ENCODE results near the gene KISS1. TPM values are rescaled to one million over a fixed set of nuclear protein-coding genes. Genes with fewer than 3 reads are reported as not detected.
A peak's percentile ranks its signal among the peaks of the same experiment; 100 is the strongest.

Gene KISS1
- total RNA-seq, 3 donors from 2014 or later = 1.3 TPM; not detected in 2

DNA sequence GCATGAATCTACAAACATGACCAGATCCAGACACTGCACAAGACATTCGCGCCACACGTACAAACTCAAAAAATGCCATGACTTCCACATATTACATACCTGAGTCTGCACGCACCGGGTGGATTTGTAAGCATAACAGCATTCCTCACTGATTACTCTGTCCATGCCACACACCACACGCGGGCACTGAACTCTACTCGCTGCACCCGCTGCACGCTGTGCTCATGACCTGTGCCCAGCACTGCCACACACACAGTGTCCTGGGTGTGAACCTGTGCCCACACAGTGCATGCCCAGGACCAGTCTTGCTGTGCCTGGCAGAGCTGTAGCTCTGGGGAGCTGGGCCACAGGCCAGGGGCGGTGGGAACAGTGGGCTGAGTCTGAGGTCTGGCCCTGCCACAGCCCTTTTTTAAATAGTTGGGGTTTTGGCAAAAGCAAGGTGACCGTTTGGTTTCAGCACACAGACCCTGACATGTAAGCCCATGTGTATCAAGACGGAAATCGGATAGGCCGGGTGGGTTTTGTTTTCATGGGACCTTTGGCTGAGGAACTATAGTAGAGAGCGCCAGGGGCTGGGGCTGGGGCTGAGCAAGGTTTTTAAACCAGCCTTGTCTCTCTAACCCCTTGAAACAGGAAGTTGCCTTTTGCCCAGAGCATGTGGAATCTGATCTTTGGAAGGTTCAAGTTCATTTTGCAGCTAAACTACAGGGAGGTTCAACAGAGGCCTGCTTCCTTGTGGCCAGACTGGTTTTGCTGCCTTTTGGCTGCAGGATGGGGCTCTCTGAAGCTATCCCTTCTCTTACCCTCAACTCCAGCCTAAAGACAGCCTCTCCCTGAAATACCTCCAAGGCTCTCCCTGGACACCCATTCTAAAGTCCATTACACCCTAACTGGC lies 29.8 kb upstream of the KISS1 start:
- ATAC-seq (peak; percentile 82), DNase-seq (peak in 2 of 3 donors; percentile 64 to 69)
- no peak for TF ChIP-seq CTCF (IDR thresholded peaks at IDR 0.05)
- H3K4me1 ChIP-seq (ENCODE audit: low read depth) = peaks cover 9% of the 10 kb centered on the region
- no peaks in the 10 kb centered on the region for H3K9me3 ChIP-seq
- peaks cover 2% of the 10 kb centered on the region for H3K36me3 ChIP-seq (ENCODE audit: low read depth)
- H3K4me3 ChIP-seq = no peak overlapping the region
- intact Hi-C loops (cut with DNase I, micrococcal nuclease) = no loop called here

- DNase-seq = no peak
- intact Hi-C loops (cut with DNase I, micrococcal nuclease) = no loop called here
Measured at GRCh38 chr1:204224655-204225054, 28.4 kb upstream of the KISS1 start.

GRCh38 chr1:204223129-204223860 lies 27.0 kb upstream of the KISS1 start:
- Histone ChIP-seq H3K4me3 (no peak overlapping the region), H3K4me1 (ENCODE audit: low read depth) (peaks cover 9% of the 10 kb centered on the region), H3K9me3 (no peaks in the 10 kb centered on the region), H3K36me3 (ENCODE audit: low read depth) (no peaks in the 10 kb centered on the region)
- intact Hi-C loops (cut with DNase I, micrococcal nuclease) = no loop called here
- TF ChIP-seq CTCF (IDR thresholded peaks at IDR 0.05) = no peak
- ATAC-seq (no peak), DNase-seq (no peak)

More at GRCh38 chr1:204224655-204225054, 28.4 kb upstream of the KISS1 start:
- Histone ChIP-seq H3K36me3 (ENCODE audit: low read depth) (no peaks in the 10 kb centered on the region), H3K4me1 (ENCODE audit: low read depth) (peaks cover 9% of the 10 kb centered on the region), H3K4me3 (no peak overlapping the region), H3K9me3 (no peaks in the 10 kb centered on the region)
- no peak for TF ChIP-seq CTCF (IDR thresholded peaks at IDR 0.05)
- ATAC-seq = no peak

- intact Hi-C loops (cut with DNase I, micrococcal nuclease) = no loop called here
Measured at GRCh38 chr1:204222764-204223055, 26.4 kb upstream of the KISS1 start.

More at GRCh38 chr1:204222764-204223055, 26.4 kb upstream of the KISS1 start:
- H3K4me3 ChIP-seq = no peak overlapping the region
- ATAC-seq = no peak
- H3K36me3 ChIP-seq (ENCODE audit: low read depth) = no peaks in the 10 kb centered on the region
- no peak for DNase-seq
- H3K4me1 ChIP-seq (ENCODE audit: low read depth) = peaks cover 5% of the 10 kb centered on the region
- no peaks in the 10 kb centered on the region for H3K9me3 ChIP-seq
- no peak for TF ChIP-seq CTCF (IDR thresholded peaks at IDR 0.05)
